ENCODE measurements around the gene KDM4B. TPM values are rescaled to one million over a fixed set of nuclear protein-coding genes. Genes with fewer than 3 reads are reported as not detected.

The KDM4B gene
- total and polyA plus RNA-seq, 2 of the 8 experiments (the other 6 are each of a cell fraction or from before 2014, with no cell fraction given): 12.0 to 31.9 TPM

GRCh38 chr19:5102520-5102919 lies 133.6 kb downstream of the KDM4B start:
- peaks cover 0 to 8% (median 0%) of the 10 kb centered on the region in 4 experiments; a peak in 2 of 8 replicates for H3K36me3 ChIP-seq (ENCODE audit: control insufficient read depth in 2 of 4, insufficient read depth in 4 of 4, low read length in 3 of 4)
- no peak overlapping the region for H3K14ac ChIP-seq (ENCODE audit: insufficient read length)
- H2BK20ac ChIP-seq (ENCODE audit: low read length): no peak overlapping the region
- no peak overlapping the region for H4K8ac ChIP-seq (ENCODE audit: extremely low read depth, insufficient read depth, low read length)
- H2BK120ac ChIP-seq (replicated peaks; ENCODE audit: low read depth, low read length): no peak overlapping the region
- no peak overlapping the region for H3K4me2 ChIP-seq (ENCODE audit: insufficient read depth in 1 of 2, low read depth in 2 of 2, low read length in 2 of 2)
- H3K27me3 ChIP-seq (replicated peaks in 1 of 4; ENCODE audit: control insufficient read depth in 3 of 4, extremely low read depth in 1 of 4, insufficient read depth in 3 of 4, low read length in 3 of 4): no peaks in the 10 kb centered on the region
- no peak for TF ChIP-seq CHD1 (IDR thresholded peaks at IDR 0.05; ENCODE audit: low read depth, low read length)
- TF ChIP-seq NRF1 (IDR thresholded peaks at IDR 0.05; ENCODE audit: low read depth, low read length): no peak
- TF ChIP-seq JUND (IDR thresholded peaks at IDR 0.05; ENCODE audit: low read length): no peak
- no peak for TF ChIP-seq POU5F1 (IDR thresholded peaks at IDR 0.05; ENCODE audit: low read depth, low read length)
- TF ChIP-seq HDAC2 (IDR thresholded peaks at IDR 0.05; ENCODE audit: borderline replicate concordance in 1 of 2, low read depth in 2 of 2, low read length in 2 of 2): no peak
- no peak for TF ChIP-seq CHD2 (IDR thresholded peaks at IDR 0.05; ENCODE audit: low read length)
- no peak for TF ChIP-seq SP2 (IDR thresholded peaks at IDR 0.05; ENCODE audit: low read length)
- TF ChIP-seq E2F6 (IDR thresholded peaks at IDR 0.05): no peak
- no peak for TF ChIP-seq SP4 (IDR thresholded peaks at IDR 0.05; ENCODE audit: low read length)
- TF ChIP-seq CEBPB (IDR thresholded peaks at IDR 0.05; ENCODE audit: low read depth, low read length): no peak
- no peak for TF ChIP-seq GTF2F1 (IDR thresholded peaks at IDR 0.05; ENCODE audit: borderline replicate concordance, low read depth, low read length)
- TF ChIP-seq SIX5 (IDR thresholded peaks at IDR 0.05; ENCODE audit: low read depth, low read length): no peak
- no peak for TF ChIP-seq RAD21 (IDR thresholded peaks at IDR 0.05 in 1 of 2, conservative IDR thresholded peaks at IDR 0.05 in 1 of 2; ENCODE audit: low read depth in 2 of 2, low read length in 2 of 2)
- WGBS, 2 experiments (ENCODE audit: extremely low coverage in 1 of 2, insufficient coverage in 1 of 2, insufficient read length in 1 of 2, insufficient replicate concordance in 2 of 2, low coverage in 1 of 2, low lambda C conversion rate in 2 of 2, missing lambda C conversion rate in 1 of 2): 93% methylated on average over 10 of the region's 21 CpGs; no CpG with 5 or more reads in 1 of the 2 experiments
- H4K91ac ChIP-seq (replicated peaks; ENCODE audit: insufficient read length, low read length): no peak overlapping the region
- no peaks in the 10 kb centered on the region for H3K79me1 ChIP-seq (ENCODE audit: low read depth, low read length)
- H3K4ac ChIP-seq (replicated peaks; ENCODE audit: insufficient read length, low read depth, low read length): no peak overlapping the region
- H3K79me2 ChIP-seq (ENCODE audit: control insufficient read depth in 1 of 2, insufficient read depth in 2 of 2, low read length in 2 of 2): no peaks in the 10 kb centered on the region
- H2BK5ac ChIP-seq (ENCODE audit: low read depth, low read length): no peak overlapping the region
- H4K5ac ChIP-seq (ENCODE audit: insufficient read length, low read depth, low read length): no peak overlapping the region
- no peaks in the 10 kb centered on the region for H3K23me2 ChIP-seq (ENCODE audit: low read depth, low read length)
- no peak overlapping the region for H3K4me3 ChIP-seq (ENCODE audit: extremely low read depth in 1 of 4, insufficient read depth in 2 of 4, low read depth in 3 of 4, low read length in 4 of 4)
- no peak overlapping the region for H2BK12ac ChIP-seq (ENCODE audit: low read depth, low read length)
- H2BK15ac ChIP-seq (ENCODE audit: low read length): no peak overlapping the region
- ChIA-PET CTCF (ENCODE audit: partially characterized antibody) (interaction anchor here (0.7 to 8.6 kb wide), 3 partner anchors 16 to 58 kb away, joined by 3 to 45 read pairs (median 3); no protein-coding TSS in a partner anchor), POLR2A (ENCODE audit: partially characterized antibody) (interaction anchor here (1.4 kb wide), 1 partner anchor 19 kb away, joined by 3 read pairs; no protein-coding TSS in a partner anchor)
- no peaks in the 10 kb centered on the region; a peak in 1 of 7 replicates for H3K4me1 ChIP-seq (replicated peaks in 1 of 4; ENCODE audit: control insufficient read depth in 3 of 4, insufficient read depth in 4 of 4, low read length in 3 of 4)
- FAIRE-seq (no peak), DNase-seq (ENCODE audit: low read depth in 1 of 2, low spot score in 2 of 2) (no peak)
- no peak overlapping the region for H2AFZ ChIP-seq (ENCODE audit: low read length)
- H3K56ac ChIP-seq (replicated peaks; ENCODE audit: insufficient read length, low read depth, low read length): no peak overlapping the region
- H3K9me3 ChIP-seq (ENCODE audit: insufficient read depth in 2 of 2, low read depth in 1 of 2, low read length in 1 of 2): peaks cover 14 to 16% of the 10 kb centered on the region in 2 experiments
- no peak overlapping the region for H3K18ac ChIP-seq (ENCODE audit: extremely low read depth, low read length)
- no peak overlapping the region for H2AK5ac ChIP-seq (ENCODE audit: low read depth, low read length)
- H3K9ac ChIP-seq (replicated peaks in 1 of 4; ENCODE audit: extremely low read depth in 1 of 4, low read depth in 3 of 4, low read length in 3 of 4): no peak overlapping the region
- no peak overlapping the region for H3K27ac ChIP-seq (ENCODE audit: low read depth, low read length)
- no peaks in the 10 kb centered on the region for H4K20me1 ChIP-seq (replicated peaks in 1 of 2; ENCODE audit: control insufficient read depth in 1 of 2, insufficient read depth in 2 of 2, low read length in 2 of 2)
- H3K23ac ChIP-seq (ENCODE audit: insufficient read length): no peak overlapping the region
